ENCODE data around the gene TCF3. TPM values are rescaled to one million over a fixed set of nuclear protein-coding genes. Genes with fewer than 3 reads are reported as not detected.
A peak's percentile ranks its signal among the peaks of the same experiment; 100 is the strongest.

Gene TCF3
- total RNA-seq, 1 experiment from 2014 or later: 304 TPM

- H3K18ac ChIP-seq (ENCODE audit: insufficient read length, low read depth, low read length): no peak overlapping the region
- Mint-ChIP-seq H3K4me3 (no peak overlapping the region; a peak in 1 of 5 replicates), H3K9me3 (no peaks in the 10 kb centered on the region), H3K4me1 (peaks cover 0 to 9% of the 10 kb centered on the region in 2 experiments; a peak in 2 of 4 replicates), H3K27me3 (ENCODE audit: low read depth) (no peaks in the 10 kb centered on the region), H3K36me3 (ENCODE audit: insufficient read depth in 1 of 3, low read depth in 3 of 3) (peaks cover 7 to 50% (median 41%) of the 10 kb centered on the region in 3 experiments; a peak in 6 of 7 replicates), H3K27ac (peak overlapping the region; percentile 52 to 75 (median 66); a peak in 2 of 7 replicates)
- no peaks in the 10 kb centered on the region for H3K23me2 ChIP-seq (ENCODE audit: insufficient read length, low read depth, low read length, poor library complexity, severe bottlenecking)
- no peak overlapping the region for H2AK5ac ChIP-seq (ENCODE audit: insufficient read length, low read length)
- no peaks in the 10 kb centered on the region for H3K4me1 ChIP-seq (ENCODE audit: insufficient read depth, low read length)
- H3K27ac ChIP-seq (ENCODE audit: insufficient read length, low read depth, low read length): no peak overlapping the region
- H3K79me2 ChIP-seq (ENCODE audit: insufficient read depth, low read length): peaks cover 33% of the 10 kb centered on the region; the same call in 1 of the 2 replicates
- H4K5ac ChIP-seq (ENCODE audit: insufficient read length, low read depth, low read length): no peak overlapping the region
- no peak overlapping the region for H3K4ac ChIP-seq (ENCODE audit: low read depth, low read length)
- no peak overlapping the region for H3K14ac ChIP-seq (ENCODE audit: insufficient read depth, low read length)
- no CpG with 5 or more reads among the region's 25 CpGs for WGBS (ENCODE audit: extremely low coverage, insufficient read length, low lambda C conversion rate)
- no peak overlapping the region for H3K56ac ChIP-seq (ENCODE audit: insufficient read length, low read depth, low read length)
- no peak for DNase-seq
- H2AFZ ChIP-seq (ENCODE audit: low read length): no peak overlapping the region
- H2BK12ac ChIP-seq (ENCODE audit: insufficient read length, low read depth, low read length): no peak overlapping the region
- H2BK5ac ChIP-seq (ENCODE audit: insufficient read length, low read length): no peak overlapping the region
- TF ChIP-seq, protein P1, sequence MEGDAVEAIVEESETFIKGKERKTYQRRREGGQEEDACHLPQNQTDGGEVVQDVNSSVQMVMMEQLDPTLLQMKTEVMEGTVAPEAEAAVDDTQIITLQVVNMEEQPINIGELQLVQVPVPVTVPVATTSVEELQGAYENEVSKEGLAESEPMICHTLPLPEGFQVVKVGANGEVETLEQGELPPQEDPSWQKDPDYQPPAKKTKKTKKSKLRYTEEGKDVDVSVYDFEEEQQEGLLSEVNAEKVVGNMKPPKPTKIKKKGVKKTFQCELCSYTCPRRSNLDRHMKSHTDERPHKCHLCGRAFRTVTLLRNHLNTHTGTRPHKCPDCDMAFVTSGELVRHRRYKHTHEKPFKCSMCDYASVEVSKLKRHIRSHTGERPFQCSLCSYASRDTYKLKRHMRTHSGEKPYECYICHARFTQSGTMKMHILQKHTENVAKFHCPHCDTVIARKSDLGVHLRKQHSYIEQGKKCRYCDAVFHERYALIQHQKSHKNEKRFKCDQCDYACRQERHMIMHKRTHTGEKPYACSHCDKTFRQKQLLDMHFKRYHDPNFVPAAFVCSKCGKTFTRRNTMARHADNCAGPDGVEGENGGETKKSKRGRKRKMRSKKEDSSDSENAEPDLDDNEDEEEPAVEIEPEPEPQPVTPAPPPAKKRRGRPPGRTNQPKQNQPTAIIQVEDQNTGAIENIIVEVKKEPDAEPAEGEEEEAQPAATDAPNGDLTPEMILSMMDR (conservative IDR thresholded peaks at IDR 0.05): no peak
- H3T11ph ChIP-seq (ENCODE audit: low read length): no peak overlapping the region
- H3K4me2 ChIP-seq (ENCODE audit: insufficient read depth, insufficient read length, low read length): no peak overlapping the region
- no peaks in the 10 kb centered on the region for H4K20me1 ChIP-seq (ENCODE audit: control insufficient read depth, insufficient read depth, insufficient read length)
- no peak overlapping the region for H2BK15ac ChIP-seq (ENCODE audit: low read depth, low read length)
- no peak overlapping the region for H3K23ac ChIP-seq (ENCODE audit: insufficient read length, low read depth, low read length)
- no peaks in the 10 kb centered on the region for H3K27me3 ChIP-seq (ENCODE audit: insufficient read depth, low read length)
- no peak overlapping the region for H4K91ac ChIP-seq (ENCODE audit: insufficient read length, low read depth, low read length)
- no peak overlapping the region for H4K8ac ChIP-seq (replicated peaks; ENCODE audit: insufficient read length, low read depth, low read length)
- H3K79me1 ChIP-seq (ENCODE audit: insufficient read depth, low read depth, low read length, poor library complexity, severe bottlenecking): peaks cover 6% of the 10 kb centered on the region
- no peak overlapping the region for H3K9ac ChIP-seq (ENCODE audit: extremely low read depth, insufficient read length, low read length)
- no peak overlapping the region for H2BK120ac ChIP-seq (ENCODE audit: low read depth, low read length, poor library complexity, severe bottlenecking)
- H2BK20ac ChIP-seq (ENCODE audit: low read depth, low read length, poor library complexity, severe bottlenecking): no peak overlapping the region
- H3K9me3 ChIP-seq (ENCODE audit: control insufficient read depth, low read depth, low read length): no peaks in the 10 kb centered on the region
Measured at GRCh38 chr19:1560286-1560882, 92.0 kb downstream of the TCF3 start.

Other genes starting within 250 kb of the TCF3 start
- 255 and 265 TPM in 2 replicates for gene DAZAP1, start 245.0 kb downstream of the TCF3 start, total RNA-seq (2021)
- 1,628 and 1,677 TPM in 2 replicates for gene RPS15, start 214.2 kb downstream of the TCF3 start, total RNA-seq (2021)
- gene APC2, start 202.5 kb downstream of the TCF3 start, total RNA-seq (2021): 0.68 and 2.0 TPM in 2 replicates
- gene C19orf25, start 173.4 kb downstream of the TCF3 start, total RNA-seq (2021): 30.3 and 36.8 TPM in 2 replicates
- 5.8 and 9.1 TPM in 2 replicates for gene PCSK4, start 162.3 kb downstream of the TCF3 start, total RNA-seq (2021)
- gene REEP6, start 161.4 kb downstream of the TCF3 start, total RNA-seq (2021): 10.4 and 10.5 TPM in 2 replicates
- gene ADAMTSL5, start 139.6 kb downstream of the TCF3 start, total RNA-seq (2021): 1.4 and 1.5 TPM in 2 replicates
- gene PLK5, start 128.5 kb downstream of the TCF3 start, total RNA-seq (2021): 0.50 and 0.57 TPM in 2 replicates
- gene MEX3D, start 84.3 kb downstream of the TCF3 start, total RNA-seq (2021): 70.4 and 75.9 TPM in 2 replicates
- gene MBD3, start 59.8 kb downstream of the TCF3 start, total RNA-seq (2021): 126 and 128 TPM in 2 replicates
- 166 and 174 TPM in 2 replicates for gene UQCR11, start 47.2 kb downstream of the TCF3 start, total RNA-seq (2021)
- 0.04 and 0.07 TPM in 2 replicates for gene ONECUT3, start 100.9 kb upstream of the TCF3 start, total RNA-seq (2021)
- gene ATP8B3, start 159.7 kb upstream of the TCF3 start, total RNA-seq (2021): 8.7 and 9.6 TPM in 2 replicates
- gene REXO1, start 195.9 kb upstream of the TCF3 start, total RNA-seq (2021): 45.6 and 56.8 TPM in 2 replicates
- 66.5 and 66.8 TPM in 2 replicates for gene KLF16, start 211.0 kb upstream of the TCF3 start, total RNA-seq (2021)
- 47.5 and 50.3 TPM in 2 replicates for gene ABHD17A, start 232.9 kb upstream of the TCF3 start, total RNA-seq (2021)

All from H9 (cell line).